Kidney epithelial cell (primary cell): ENCODE results near the gene GABRB1. TPM values are rescaled to one million over a fixed set of nuclear protein-coding genes. Genes with fewer than 3 reads are reported as not detected.

Experiments used
- DNase-seq: peaks from one replicate; pipeline ENCODE4 v3.0.0-alpha.2; 2010; ENCODE audit warnings: low read depth
- H3K27me3 ChIP-seq: 2 replicates; pipeline ENCODE4 v1.6.0; 2011; ENCODE audit warnings: low read length; ENCODE audit not compliant: control insufficient read depth, insufficient read depth
- H3K36me3 ChIP-seq: 2 replicates; pipeline ENCODE4 v1.5.1; 2011; ENCODE audit warnings: low read length; ENCODE audit not compliant: control insufficient read depth, insufficient read depth
- H3K4me3 ChIP-seq: 2 replicates; pipeline ENCODE4 v1.5.1; 2011; ENCODE audit warnings: low read depth, mild to moderate bottlenecking, control low read depth, low read length
- CTCF ChIP-seq: IDR thresholded peaks from 2 replicates; pipeline ENCODE4 v1.5.1; 2011; ENCODE audit warnings: mild to moderate bottlenecking, moderate library complexity, low read length, control low read depth, inconsistent platforms; ENCODE audit not compliant: insufficient read depth, poor library complexity, severe bottlenecking
- total RNA-seq: library from RNA; depleted of rRNA; stranded (reverse); fragments of >200 nt; gene quantifications from 2 replicates; pipeline ENCODE4 v1.2.3, GENCODE V29; 2015

GABRB1 gene
- total RNA-seq, 1 donor from 2014 or later, result not detected

- Histone ChIP-seq H3K27me3 (no peaks in the 10 kb centered on the region), H3K4me3 (no peak overlapping the region), H3K36me3 (no peaks in the 10 kb centered on the region)
- DNase-seq, result no peak
- TF ChIP-seq CTCF, result no peak
Observed at GRCh38 chr4:47143261-47143660, 111.9 kb downstream of the GABRB1 start.

GRCh38 chr4:47145630-47146029 is 114.3 kb downstream of the GABRB1 start:
- no peaks in the 10 kb centered on the region for H3K27me3 ChIP-seq
- no peaks in the 10 kb centered on the region for H3K36me3 ChIP-seq

GRCh38 chr4:47154816-47155370 is 123.5 kb downstream of the GABRB1 start:
- H3K27me3 ChIP-seq, result no peaks in the 10 kb centered on the region
- no peak for TF ChIP-seq CTCF
- no peak for DNase-seq
- no peaks in the 10 kb centered on the region for H3K36me3 ChIP-seq
- no peak overlapping the region for H3K4me3 ChIP-seq

More at GRCh38 chr4:47145630-47146029, 114.3 kb downstream of the GABRB1 start:
- no peak for TF ChIP-seq CTCF
- no peak overlapping the region for H3K4me3 ChIP-seq
- DNase-seq, result peak; percentile 47

GRCh38 chr4:47155919-47156318 is 124.6 kb downstream of the GABRB1 start:
- no peaks in the 10 kb centered on the region for H3K27me3 ChIP-seq
- DNase-seq, result no peak
- no peak for TF ChIP-seq CTCF
- H3K36me3 ChIP-seq, result no peaks in the 10 kb centered on the region
- no peak overlapping the region for H3K4me3 ChIP-seq

GRCh38 chr4:47160095-47160494 is 128.7 kb downstream of the GABRB1 start:
- TF ChIP-seq CTCF, result no peak
- DNase-seq, result no peak

More at GRCh38 chr4:47160095-47160494, 128.7 kb downstream of the GABRB1 start:
- Histone ChIP-seq H3K27me3 (no peaks in the 10 kb centered on the region), H3K4me3 (no peak overlapping the region), H3K36me3 (no peaks in the 10 kb centered on the region)
